Measurements from ENCODE around the gene MED25.

MED25 gene

GRCh38 chr19:49775742-49776370, 42.2 kb upstream of the MED25 start:
- DNase-seq (ENCODE audit: low read depth): no peak
- TF ChIP-seq CTCF (conservative IDR thresholded peaks at IDR 0.05; ENCODE audit: control insufficient read depth, insufficient read depth, low read depth, low read length): no peak
- H3K4me3 ChIP-seq (ENCODE audit: control insufficient read depth, low read depth, low read length): no peak overlapping the region

- no peak for TF ChIP-seq CTCF (conservative IDR thresholded peaks at IDR 0.05; ENCODE audit: control insufficient read depth, insufficient read depth, low read depth, low read length)
- H3K4me3 ChIP-seq (ENCODE audit: control insufficient read depth, low read depth, low read length): no peak overlapping the region
- DNase-seq (ENCODE audit: low read depth): no peak
Measured at GRCh38 chr19:49776371-49776764, 41.7 kb upstream of the MED25 start.

GRCh38 chr19:49779731-49780555, 38.1 kb upstream of the MED25 start:
- H3K4me3 ChIP-seq (ENCODE audit: control insufficient read depth, low read depth, low read length): no peak overlapping the region
- no peak for DNase-seq (ENCODE audit: low read depth)

GRCh38 chr19:49780861-49781260, 37.2 kb upstream of the MED25 start:
- no peak overlapping the region for H3K4me3 ChIP-seq (ENCODE audit: control insufficient read depth, low read depth, low read length)
- DNase-seq (ENCODE audit: low read depth): no peak
- no peak for TF ChIP-seq CTCF (conservative IDR thresholded peaks at IDR 0.05; ENCODE audit: control insufficient read depth, insufficient read depth, low read depth, low read length)

More at GRCh38 chr19:49779731-49780555, 38.1 kb upstream of the MED25 start:
- TF ChIP-seq CTCF (conservative IDR thresholded peaks at IDR 0.05; ENCODE audit: control insufficient read depth, insufficient read depth, low read depth, low read length): no peak

- DNase-seq (ENCODE audit: low read depth): no peak
- TF ChIP-seq CTCF (conservative IDR thresholded peaks at IDR 0.05; ENCODE audit: control insufficient read depth, insufficient read depth, low read depth, low read length): no peak
- H3K4me3 ChIP-seq (ENCODE audit: control insufficient read depth, low read depth, low read length): no peak overlapping the region
Measured at GRCh38 chr19:49781394-49781793, 36.7 kb upstream of the MED25 start.

GRCh38 chr19:49782515-49782914, 35.6 kb upstream of the MED25 start:
- no peak for DNase-seq (ENCODE audit: low read depth)
- no peak overlapping the region for H3K4me3 ChIP-seq (ENCODE audit: control insufficient read depth, low read depth, low read length)
- no peak for TF ChIP-seq CTCF (conservative IDR thresholded peaks at IDR 0.05; ENCODE audit: control insufficient read depth, insufficient read depth, low read depth, low read length)
